IPS-18c (cell line): ENCODE measurements around the gene RPS14.
"Not testable (repeated sequence)": the region's sequence is repeated elsewhere in the genome, so short reads cannot be mapped to it uniquely, and the experiment has no call there.

Experiments used
- H3K4me3 ChIP-seq: 2 replicates; pipeline ENCODE4 v1.7.0; 2013; ENCODE audit warnings: low read depth, mild to moderate bottlenecking, low read length, moderate library complexity; ENCODE audit not compliant: insufficient read depth
- H3K9me3 ChIP-seq: one replicate; pipeline ENCODE4 v1.6.1; 2013; ENCODE audit warnings: mild to moderate bottlenecking, low read length, moderate library complexity; ENCODE audit not compliant: control insufficient read depth, insufficient read depth

Gene RPS14

DNA sequence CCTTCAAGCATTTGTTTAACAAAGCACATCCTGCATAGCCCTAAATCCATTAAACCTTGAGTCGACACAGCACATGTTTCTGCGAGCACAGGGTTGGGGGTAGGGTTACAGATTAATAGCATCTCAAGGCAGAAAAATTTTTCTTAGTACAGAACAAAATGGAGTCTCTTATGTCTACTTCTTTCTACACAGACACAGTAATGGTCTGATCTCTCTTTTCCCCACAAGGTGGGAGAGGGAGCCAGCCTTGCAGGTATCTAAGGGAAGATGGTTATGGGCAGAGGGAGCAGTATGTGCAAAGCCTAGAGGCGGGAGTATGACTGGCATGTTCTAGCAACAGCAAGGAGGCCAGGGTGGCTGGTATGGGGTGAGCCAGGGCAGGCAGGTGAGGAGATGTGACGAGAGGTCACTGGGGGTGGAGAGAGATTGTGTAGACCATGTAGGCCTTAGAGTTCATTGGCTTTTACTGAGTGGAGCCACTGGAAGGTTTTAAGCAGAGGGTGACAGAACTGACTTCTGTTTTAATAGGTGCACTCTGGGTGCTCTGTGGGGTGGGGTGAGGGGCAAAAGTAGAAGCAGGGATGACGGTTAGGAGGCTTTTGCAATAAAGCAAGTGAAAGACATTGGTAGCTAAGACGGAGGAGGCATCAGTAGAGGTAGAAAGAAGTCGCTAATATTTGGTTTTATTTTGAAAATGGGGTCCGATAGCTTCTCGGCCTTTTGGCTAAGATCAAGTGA is 5.1 kb upstream of the RPS14 start:
- Histone ChIP-seq H3K9me3 (no peaks in the 10 kb centered on the region), H3K4me3 (no peak overlapping the region)

DNA sequence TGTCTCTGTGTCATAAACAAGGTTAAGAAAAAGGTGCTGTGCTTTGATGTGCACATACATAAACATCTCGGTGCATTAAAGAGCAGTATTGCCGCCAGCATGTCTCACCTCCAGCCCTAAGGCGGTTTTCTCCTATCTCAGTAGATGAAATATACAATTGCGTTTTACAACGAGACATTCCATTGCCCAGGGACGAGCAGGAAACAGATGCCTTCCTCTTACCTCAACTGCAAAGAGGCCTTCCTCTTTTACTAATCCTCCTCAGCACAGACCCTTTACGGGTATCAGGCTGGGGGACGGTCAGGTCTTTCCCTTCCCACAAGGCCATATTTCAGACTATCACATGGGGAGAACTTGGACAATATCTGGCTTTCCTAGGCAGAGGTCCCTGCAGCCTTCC is 4.5 kb upstream of the RPS14 start:
- H3K9me3 ChIP-seq, H3K4me3 ChIP-seq: not testable (repeated sequence)

GRCh38 chr5:150452914-150453313 is 3.4 kb upstream of the RPS14 start:
- no peaks in the 10 kb centered on the region for H3K9me3 ChIP-seq
- H3K4me3 ChIP-seq = no peak overlapping the region

DNA sequence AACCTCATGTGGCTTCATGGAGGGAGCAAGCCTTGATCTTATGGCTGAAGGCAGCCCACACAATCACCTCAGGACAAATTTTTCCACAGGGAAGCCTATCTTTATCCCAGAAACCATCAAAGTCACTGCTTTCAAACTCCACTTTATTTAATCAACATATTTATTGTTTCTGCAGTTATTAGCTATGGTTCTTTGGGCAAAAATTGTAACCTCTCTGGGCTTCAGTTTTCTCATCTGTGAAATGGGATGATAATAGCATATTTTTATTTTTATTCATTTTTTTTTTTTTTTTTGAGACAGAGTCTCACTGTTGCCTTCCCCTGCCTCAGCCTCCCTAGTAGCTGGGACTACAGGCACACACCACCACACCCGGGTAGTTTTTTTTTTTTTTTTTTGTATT is 2.1 kb upstream of the RPS14 start:
- no peaks in the 10 kb centered on the region for H3K9me3 ChIP-seq

DNA sequence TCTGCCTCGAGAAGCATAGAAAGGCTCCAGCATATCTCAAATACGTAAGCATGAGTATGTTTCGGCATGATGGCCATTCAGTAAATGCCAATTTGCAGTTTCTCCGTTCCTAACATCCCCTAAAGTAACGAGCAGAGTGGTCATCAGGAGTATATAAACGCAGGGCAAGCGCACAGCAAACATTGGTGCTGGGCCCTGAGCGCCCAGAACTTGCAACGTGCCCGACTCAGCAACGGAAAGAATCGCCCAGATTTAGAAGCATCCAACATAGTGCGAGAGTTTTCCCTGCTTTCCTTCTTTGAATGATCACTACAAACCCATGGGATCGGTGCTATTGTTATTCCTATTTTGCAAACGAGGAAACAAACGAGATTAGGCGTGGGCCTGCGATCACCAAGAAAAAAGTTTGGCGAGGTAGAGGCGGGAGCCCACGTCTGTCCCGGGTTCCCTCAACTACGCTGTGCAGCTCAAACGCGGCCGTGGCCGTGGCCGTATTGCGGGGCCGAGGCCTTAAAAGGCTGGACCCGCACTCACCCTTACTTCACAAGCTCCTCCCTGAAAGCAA is 505 bp downstream of the RPS14 start:
- no peaks in the 10 kb centered on the region for H3K9me3 ChIP-seq
- H3K4me3 ChIP-seq = peak overlapping the region; percentile 85

More for the DNA sequence above, 2.1 kb upstream of the RPS14 start:
- H3K4me3 ChIP-seq = no peak overlapping the region

- Histone ChIP-seq H3K4me3 (peak overlapping the region; percentile 85), H3K9me3 (no peaks in the 10 kb centered on the region)
These were observed 1.2 kb downstream of the RPS14 start for GRCh38 chr5:150448334-150448733.

DNA sequence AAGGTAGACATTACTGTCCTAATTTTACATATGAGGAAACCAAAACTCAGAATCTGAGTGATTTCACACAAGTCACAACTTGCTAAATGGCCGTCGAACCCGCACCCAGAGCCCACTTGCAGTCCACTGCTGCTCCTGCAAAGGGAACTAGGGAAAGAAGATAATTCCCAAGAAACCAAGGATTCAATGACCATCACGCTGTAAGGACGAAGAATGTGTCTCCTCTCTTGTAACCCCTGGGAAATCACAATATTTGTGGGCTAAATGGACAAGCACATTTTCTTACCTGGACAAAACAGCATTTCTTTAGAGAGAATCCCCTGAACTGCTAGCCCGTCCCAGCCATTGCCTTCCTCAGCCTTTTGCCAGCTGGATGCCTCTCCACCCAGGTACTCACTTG is 2.4 kb downstream of the RPS14 start:
- no peak overlapping the region; the same call in 1 of the 2 replicates for H3K4me3 ChIP-seq
- H3K9me3 ChIP-seq = no peaks in the 10 kb centered on the region

DNA sequence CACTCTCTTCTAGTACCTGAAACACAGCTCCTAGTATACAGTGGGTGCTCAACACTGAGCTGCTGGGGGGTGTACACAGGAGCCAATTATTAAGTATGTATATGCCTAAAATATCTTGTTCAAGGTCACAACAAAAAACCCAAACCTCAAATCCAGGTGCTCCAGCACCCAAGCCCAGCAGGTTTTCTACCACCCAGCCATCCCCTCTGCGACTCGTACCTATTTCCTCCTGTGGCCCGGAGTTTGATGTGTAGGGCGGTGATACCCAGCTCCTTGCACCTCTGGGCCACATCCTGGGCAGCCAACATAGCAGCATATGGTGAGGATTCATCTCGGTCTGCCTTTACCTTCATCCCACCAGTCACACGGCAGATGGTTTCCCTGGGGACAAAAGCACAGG is 3.0 kb downstream of the RPS14 start:
- Histone ChIP-seq H3K4me3 (no peak overlapping the region), H3K9me3 (no peaks in the 10 kb centered on the region)

DNA sequence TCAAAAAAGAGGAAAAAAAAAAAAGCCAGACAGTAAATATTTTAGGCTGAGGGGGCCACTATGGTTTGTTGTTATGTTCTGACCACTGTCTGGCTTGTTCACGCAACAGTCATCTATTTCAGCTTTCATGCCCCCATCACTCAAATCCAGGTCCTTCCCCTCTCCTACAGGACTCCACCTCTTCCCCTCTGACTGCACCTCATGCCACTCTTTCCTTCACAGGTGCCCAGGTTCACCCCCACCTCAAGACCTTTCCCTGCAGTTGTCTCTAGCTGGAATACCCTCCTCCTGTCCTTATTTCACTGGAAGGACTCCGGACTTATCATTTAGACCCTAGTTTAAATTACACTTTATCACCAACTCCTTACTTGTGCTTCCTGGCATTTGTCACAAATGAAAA is 3.5 kb downstream of the RPS14 start:
- Histone ChIP-seq H3K9me3 (no peaks in the 10 kb centered on the region), H3K4me3 (no peak overlapping the region)

GRCh38 chr5:150444770-150445169 is 4.8 kb downstream of the RPS14 start:
- no peaks in the 10 kb centered on the region for H3K9me3 ChIP-seq
- H3K4me3 ChIP-seq = no peak overlapping the region

- Histone ChIP-seq H3K9me3 (no peaks in the 10 kb centered on the region), H3K4me3 (no peak overlapping the region)
These were observed 6.1 kb downstream of the RPS14 start for GRCh38 chr5:150443242-150444075.

GRCh38 chr5:150442699-150443080 is 6.8 kb downstream of the RPS14 start:
- H3K9me3 ChIP-seq = no peaks in the 10 kb centered on the region
- H3K4me3 ChIP-seq = no peak overlapping the region

GRCh38 chr5:150441813-150442698 is 7.5 kb downstream of the RPS14 start:
- no peak overlapping the region for H3K4me3 ChIP-seq

DNA sequence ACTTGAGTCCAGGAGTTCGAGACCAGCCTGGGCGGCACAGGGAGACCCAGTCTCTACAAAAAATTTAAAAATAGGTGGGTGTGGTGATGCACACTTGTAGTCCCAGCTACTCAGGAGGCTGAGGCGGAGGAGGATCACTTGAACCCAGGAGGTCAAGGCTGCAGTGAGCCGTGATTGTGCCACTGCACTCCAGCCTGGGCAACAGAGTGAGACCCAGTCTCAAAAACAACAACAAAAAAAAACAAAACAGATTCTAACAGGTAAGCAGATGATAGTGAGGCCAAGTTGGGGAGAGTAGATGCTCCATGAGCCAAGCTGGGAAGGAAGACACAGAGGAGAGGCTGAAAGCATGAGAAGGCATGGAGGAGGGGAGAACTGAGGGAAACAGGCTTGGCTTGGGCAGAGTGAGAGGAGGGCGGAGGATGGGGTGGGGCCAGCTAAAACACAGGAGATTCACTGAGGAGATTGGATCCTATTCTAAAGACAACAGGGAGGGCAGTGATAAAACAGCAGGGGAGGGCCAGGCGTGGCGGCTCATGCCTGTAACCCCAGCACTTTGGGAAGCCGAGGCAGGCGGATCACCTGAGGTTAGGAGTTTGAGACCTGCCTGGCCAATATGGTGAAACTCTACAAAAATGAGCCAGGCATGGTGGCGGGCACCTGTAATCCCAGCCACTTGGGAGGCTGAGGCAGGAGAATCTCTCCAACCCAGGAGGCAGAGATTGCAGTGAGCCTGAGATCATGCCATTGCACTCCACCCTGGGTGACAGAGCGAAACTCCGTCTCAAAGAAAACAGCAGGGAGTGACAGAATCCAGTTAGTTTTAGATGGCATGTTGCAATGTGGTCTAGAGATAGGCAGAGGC is 8.4 kb downstream of the RPS14 start:
- Histone ChIP-seq H3K4me3 (no peak overlapping the region), H3K9me3 (no peaks in the 10 kb centered on the region)

More at GRCh38 chr5:150441813-150442698, 7.5 kb downstream of the RPS14 start:
- no peaks in the 10 kb centered on the region for H3K9me3 ChIP-seq

DNA sequence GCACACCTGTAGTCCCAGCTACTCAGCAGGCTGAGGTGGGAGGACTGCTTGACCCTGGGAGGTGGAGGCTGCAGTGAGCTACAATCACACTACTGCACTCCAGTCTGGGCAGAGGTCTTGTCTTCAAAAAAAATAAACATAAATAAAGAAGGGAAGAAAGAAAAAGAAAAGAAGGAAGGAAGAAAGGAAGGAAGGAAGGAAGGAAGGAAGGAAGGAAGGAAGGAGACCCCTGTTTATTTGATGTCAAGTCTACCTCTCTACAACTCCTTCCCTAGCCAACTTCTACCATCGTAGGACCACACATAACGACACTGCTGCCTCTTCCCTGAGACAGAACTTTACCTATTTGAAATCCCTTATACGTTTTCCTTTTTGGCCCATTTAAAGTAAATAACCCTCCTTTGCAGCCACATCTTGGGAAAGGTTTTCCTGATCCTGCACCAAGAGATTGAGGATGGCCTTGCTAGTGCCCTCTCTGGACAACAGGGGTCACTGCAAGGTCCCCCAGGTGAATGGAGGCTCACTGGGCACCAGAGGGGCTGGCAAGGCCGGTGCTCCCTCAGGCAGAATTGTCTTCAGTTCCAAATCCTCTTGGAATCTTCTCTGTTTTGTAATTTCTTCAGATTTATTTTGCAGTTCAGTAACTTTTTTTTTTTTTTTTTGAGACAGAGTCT is 10.5 kb downstream of the RPS14 start:
- no peaks in the 10 kb centered on the region for H3K9me3 ChIP-seq
- no peak overlapping the region for H3K4me3 ChIP-seq

- Histone ChIP-seq H3K4me3 (no peak overlapping the region), H3K9me3 (no peaks in the 10 kb centered on the region)
These were observed 13.3 kb downstream of the RPS14 start for GRCh38 chr5:150436141-150436680.
